Measurements from ENCODE around the gene RNF19B. TPM values are rescaled to one million over a fixed set of nuclear protein-coding genes. Genes with fewer than 3 reads are reported as not detected.
"Not testable (repeated sequence)": the region's sequence is repeated elsewhere in the genome, so short reads cannot be mapped to it uniquely, and the experiment has no call there.

Gene RNF19B
- total RNA-seq, 8 experiments from 2014 or later, result 6.4 to 26.1 (median 22.3) TPM

DNA sequence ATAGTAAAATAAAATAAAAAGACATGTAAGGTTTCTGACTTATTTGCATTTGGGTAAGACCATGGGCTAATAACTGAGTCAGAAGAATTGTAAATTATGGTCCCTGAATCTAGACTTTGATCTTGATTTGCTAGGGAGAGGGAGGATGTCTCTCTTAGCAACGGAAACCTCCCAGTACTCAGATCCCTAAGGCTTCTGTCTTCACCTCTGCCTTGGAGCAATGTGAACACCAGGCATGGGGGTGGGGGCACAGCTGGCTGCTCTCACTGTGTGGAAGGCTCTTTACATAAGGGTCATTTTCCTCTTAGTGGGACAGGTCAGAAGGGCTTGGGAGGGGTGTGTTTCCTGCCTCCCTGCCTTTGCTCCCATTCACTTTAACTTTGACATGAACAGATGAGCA is 46.4 kb downstream of the RNF19B start:
- peak in 6 of 8 experiments; percentile 52 to 93 (median 67) for ATAC-seq (replicated peaks in 6 of 8)
- WGBS, 10 experiments, result 0 to 25% (median 10%) methylated on average over 1 of the region's 1 CpG; no CpG with 5 or more reads in 4 of the 10 experiments
- H3K27ac ChIP-seq, result no peak overlapping the region
- in situ Hi-C loops (cut with MboI; ENCODE audit: low pct_unique_long_range_greater_than_20kb in 2 of 9, low sequenced_read_pairs in 9 of 9, unreplicated experiment in 9 of 9), result no loop called here
- H3K4me1 ChIP-seq (replicated peaks in 1 of 2), result peaks cover 4 to 8% of the 10 kb centered on the region in 2 donors
- H3K4me3 ChIP-seq, result no peak overlapping the region

DNA sequence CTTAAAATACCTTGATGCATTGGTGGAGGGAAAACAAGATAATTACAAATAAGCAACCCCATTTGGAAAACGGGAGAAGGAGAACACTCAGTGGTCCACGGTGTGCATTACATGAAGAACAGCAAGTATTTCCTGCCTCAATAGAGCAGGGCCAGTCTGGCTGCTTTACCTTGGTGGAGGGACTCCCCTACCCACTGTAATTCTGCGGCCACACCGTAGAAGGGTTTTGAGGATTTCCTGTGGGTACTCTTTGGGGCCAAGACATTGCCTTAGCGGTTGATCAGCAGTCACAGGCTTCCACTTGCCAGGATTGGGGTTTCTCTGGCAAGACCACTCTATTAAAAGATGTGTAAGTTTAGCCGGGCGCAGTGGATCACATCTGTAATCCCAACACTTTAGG is 47.1 kb downstream of the RNF19B start:
- in situ Hi-C loops (cut with MboI; ENCODE audit: low pct_unique_long_range_greater_than_20kb in 2 of 9, low sequenced_read_pairs in 9 of 9, unreplicated experiment in 9 of 9), result no loop called here
- Histone ChIP-seq H3K27ac (no peak overlapping the region), H3K4me3 (no peak overlapping the region), H3K4me1 (replicated peaks in 1 of 2) (peaks cover 7 to 13% of the 10 kb centered on the region in 2 donors)
- no peak for ATAC-seq (replicated peaks in 6 of 8)
- 0 to 81% (median 70%) methylated on average over 1 to 7 of the region's 7 CpGs; no CpG with 5 or more reads in 4 of the 10 experiments for WGBS, 10 experiments

DNA sequence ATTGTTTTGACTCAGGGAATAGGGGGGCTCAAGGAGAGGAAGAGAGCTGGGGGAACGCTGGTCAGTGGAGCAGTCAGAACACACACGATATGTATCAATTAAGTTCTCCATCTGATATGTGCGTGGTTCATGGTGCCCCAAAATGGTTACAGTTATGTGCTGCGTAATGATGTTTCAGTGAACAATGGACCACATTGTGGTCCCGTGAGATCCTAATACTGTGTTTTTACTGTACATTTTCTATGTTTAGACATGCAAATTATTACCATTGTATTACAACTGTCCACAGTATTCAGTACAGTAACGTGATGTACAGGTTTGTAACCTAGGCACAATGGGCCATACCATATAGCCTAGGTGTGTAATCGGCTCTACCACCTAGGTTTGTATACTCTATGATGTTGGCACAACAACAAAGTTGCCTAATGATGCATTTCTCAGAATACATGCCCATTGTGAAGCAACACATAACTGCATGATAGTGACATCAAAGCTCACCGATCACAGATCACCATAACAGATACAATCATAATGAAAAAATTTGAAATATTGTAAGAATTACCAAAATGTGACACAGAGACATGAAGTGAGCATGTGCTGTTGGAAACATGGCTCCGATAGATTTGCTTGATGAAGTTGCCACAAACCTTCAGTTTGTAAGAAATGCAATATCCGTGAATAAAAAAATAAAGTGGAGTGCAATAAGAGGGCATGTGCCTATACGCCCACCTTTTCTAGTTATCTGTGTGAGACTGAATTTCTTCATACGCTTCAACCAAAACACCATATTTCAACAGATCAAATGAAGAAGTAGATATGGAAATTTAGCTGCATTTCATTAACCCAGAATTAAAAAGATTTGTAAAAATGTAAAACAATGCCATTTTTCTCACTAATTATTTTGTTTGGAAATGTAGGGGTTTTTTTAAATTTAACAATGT is 48.6 kb downstream of the RNF19B start:
- 73 to 97% (median 91%) methylated on average over 6 to 12 of the region's 12 CpGs for WGBS, 10 experiments
- Histone ChIP-seq H3K4me3 (no peak overlapping the region), H3K27ac (no peak overlapping the region), H3K4me1 (replicated peaks in 1 of 2) (peaks cover 12 to 17% of the 10 kb centered on the region in 2 donors)
- no peak for ATAC-seq (replicated peaks in 6 of 8)
- in situ Hi-C loops (cut with MboI; ENCODE audit: low pct_unique_long_range_greater_than_20kb in 2 of 9, low sequenced_read_pairs in 9 of 9, unreplicated experiment in 9 of 9), result no loop called here

DNA sequence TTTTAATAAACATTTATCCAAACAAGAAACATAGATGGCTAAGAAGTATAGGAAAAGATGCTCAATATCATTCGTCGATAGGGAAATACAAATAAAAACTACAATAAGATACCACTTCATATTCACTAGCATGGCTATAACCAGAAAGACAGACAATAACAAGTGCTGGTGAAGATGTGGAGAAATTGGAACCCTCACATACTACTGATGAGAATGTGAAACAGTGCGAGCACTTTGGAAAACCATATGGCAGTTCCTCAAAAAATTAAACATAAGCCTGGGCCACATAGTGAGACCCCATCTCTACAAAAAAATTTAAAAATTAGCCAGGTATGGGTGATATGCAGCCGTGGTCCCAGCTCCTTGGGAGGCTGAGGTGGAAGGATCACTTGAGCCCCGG is 54.3 kb downstream of the RNF19B start:
- H3K4me3 ChIP-seq, result no peak overlapping the region
- ATAC-seq (replicated peaks in 6 of 8), result no peak
- no peak overlapping the region for H3K27ac ChIP-seq
- WGBS, 10 experiments, result 17 to 100% (median 81%) methylated on average over 2 to 5 of the region's 5 CpGs
- in situ Hi-C loops (cut with MboI; ENCODE audit: low pct_unique_long_range_greater_than_20kb in 2 of 9, low sequenced_read_pairs in 9 of 9, unreplicated experiment in 9 of 9), result no loop called here
- H3K4me1 ChIP-seq (replicated peaks in 1 of 2), result peaks cover 12 to 13% of the 10 kb centered on the region in 2 donors

DNA sequence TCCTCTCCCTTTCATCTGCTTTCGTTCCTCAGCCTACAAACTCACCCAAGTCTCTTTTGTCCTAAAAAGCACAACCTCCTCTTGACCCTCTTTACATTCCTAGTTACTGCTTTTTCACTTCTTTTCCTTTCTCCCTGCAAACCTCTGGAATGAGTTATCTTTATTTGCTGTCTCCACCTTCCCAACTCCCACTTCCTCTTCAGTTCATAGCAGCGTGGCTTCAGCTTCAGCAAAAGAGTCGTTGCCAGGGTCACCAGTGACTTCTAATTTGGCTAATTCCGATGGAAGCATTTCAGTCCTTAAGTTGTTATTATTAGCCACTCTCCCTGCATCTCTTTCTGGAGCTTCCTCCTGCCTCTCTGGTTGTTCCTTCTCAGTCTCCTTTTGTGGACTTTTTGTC is 57.2 kb downstream of the RNF19B start:
- in situ Hi-C loops (cut with MboI; ENCODE audit: low pct_unique_long_range_greater_than_20kb in 2 of 9, low sequenced_read_pairs in 9 of 9, unreplicated experiment in 9 of 9), result no loop called here
- WGBS, 10 experiments, result 7 to 52% (median 20%) methylated on average over 2 to 4 of the region's 4 CpGs; no CpG with 5 or more reads in 1 of the 10 experiments
- H3K4me3 ChIP-seq, result no peak overlapping the region
- peak in 5 of 8 experiments; percentile 66 to 79 (median 71) for ATAC-seq (replicated peaks in 6 of 8)
- H3K27ac ChIP-seq, result no peak overlapping the region
- H3K4me1 ChIP-seq (replicated peaks in 1 of 2), result peaks cover 7 to 8% of the 10 kb centered on the region in 2 donors

DNA sequence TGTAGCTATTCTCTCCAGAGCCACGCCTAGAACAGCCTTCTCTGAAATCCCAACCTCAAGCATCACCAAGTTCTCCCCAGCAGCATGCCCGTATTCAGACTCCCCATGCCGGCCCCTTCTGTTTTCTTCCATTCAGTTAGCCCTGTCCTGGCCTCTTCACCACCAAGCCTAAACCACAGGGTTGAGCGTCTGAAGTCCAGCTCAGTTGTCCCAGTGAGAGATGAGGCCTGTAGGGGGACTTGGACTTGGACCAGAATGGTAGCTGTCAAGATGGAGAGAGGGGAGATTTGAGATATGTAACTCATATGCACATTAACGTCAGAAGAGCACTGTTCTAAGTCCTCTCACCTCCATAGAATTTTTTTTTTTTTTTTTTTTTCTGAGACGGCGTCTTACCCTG is 58.0 kb downstream of the RNF19B start:
- peaks cover 4% of the 10 kb centered on the region in 2 donors for H3K4me1 ChIP-seq (replicated peaks in 1 of 2)
- H3K27ac ChIP-seq, result no peak overlapping the region
- in situ Hi-C loops (cut with MboI; ENCODE audit: low pct_unique_long_range_greater_than_20kb in 2 of 9, low sequenced_read_pairs in 9 of 9, unreplicated experiment in 9 of 9), result no loop called here
- WGBS, 10 experiments, result 50 to 100% (median 83%) methylated on average over 1 to 6 of the region's 7 CpGs
- H3K4me3 ChIP-seq, result no peak overlapping the region
- ATAC-seq (replicated peaks in 6 of 8), result no peak

DNA sequence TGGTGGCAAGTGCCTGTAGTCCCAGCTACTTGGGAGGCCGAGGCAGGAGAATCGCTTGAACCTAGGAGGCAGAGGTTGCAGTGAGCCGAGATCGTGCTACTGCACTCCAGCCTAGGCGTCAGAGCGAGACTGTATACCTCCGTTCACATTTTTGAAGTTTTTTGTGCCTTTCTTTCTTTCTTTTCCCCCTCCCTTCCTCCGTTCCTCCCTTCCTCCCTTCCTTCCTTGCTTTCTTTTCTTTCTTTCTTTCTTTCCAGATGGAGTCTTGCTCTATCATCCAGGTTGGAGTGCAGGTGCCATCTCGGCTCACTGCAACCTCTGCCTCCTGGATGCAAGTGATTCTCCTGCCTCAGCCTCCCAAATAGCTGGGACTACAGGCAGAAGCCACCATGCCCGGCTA is 59.0 kb downstream of the RNF19B start:
- in situ Hi-C loops (cut with MboI; ENCODE audit: low pct_unique_long_range_greater_than_20kb in 2 of 9, low sequenced_read_pairs in 9 of 9, unreplicated experiment in 9 of 9); H3K4me3 ChIP-seq: not testable (repeated sequence)
- whole genome bisulfite sequencing, 10 experiments, result 58 to 95% (median 82%) methylated on average over 2 to 10 of the region's 10 CpGs

DNA sequence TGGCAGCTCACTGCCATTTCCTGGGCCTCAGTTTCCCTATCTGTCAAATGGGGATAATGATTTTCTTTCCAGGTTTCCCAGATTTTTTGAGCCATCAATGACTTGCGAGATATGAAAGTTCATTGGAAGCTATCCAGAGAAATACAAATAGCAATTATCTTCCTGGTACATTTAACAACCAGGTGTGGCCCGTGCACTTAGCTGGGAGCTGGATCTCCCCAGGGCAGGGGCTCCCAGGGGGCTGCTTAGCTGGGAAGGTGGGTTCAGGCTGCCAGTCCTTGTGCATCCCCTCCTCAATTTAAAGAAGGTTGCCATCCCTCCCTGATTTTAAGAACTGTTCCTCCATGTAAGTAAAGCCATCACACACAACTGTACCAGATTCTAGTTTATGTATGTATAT is 59.8 kb downstream of the RNF19B start:
- in situ Hi-C loops (cut with MboI; ENCODE audit: low pct_unique_long_range_greater_than_20kb in 2 of 9, low sequenced_read_pairs in 9 of 9, unreplicated experiment in 9 of 9), result no loop called here
- Histone ChIP-seq H3K4me1 (replicated peaks in 1 of 2) (peaks cover 4% of the 10 kb centered on the region in 2 donors), H3K27ac (no peak overlapping the region), H3K4me3 (no peak overlapping the region)
- WGBS, 10 experiments, result 44 to 100% (median 83%) methylated on average over 1 to 2 of the region's 2 CpGs; no CpG with 5 or more reads in 3 of the 10 experiments
- ATAC-seq (replicated peaks in 6 of 8), result no peak

More for the DNA sequence above, 59.0 kb downstream of the RNF19B start:
- H3K4me1 ChIP-seq (replicated peaks in 1 of 2); H3K27ac ChIP-seq; ATAC-seq (replicated peaks in 6 of 8): not testable (repeated sequence)

DNA sequence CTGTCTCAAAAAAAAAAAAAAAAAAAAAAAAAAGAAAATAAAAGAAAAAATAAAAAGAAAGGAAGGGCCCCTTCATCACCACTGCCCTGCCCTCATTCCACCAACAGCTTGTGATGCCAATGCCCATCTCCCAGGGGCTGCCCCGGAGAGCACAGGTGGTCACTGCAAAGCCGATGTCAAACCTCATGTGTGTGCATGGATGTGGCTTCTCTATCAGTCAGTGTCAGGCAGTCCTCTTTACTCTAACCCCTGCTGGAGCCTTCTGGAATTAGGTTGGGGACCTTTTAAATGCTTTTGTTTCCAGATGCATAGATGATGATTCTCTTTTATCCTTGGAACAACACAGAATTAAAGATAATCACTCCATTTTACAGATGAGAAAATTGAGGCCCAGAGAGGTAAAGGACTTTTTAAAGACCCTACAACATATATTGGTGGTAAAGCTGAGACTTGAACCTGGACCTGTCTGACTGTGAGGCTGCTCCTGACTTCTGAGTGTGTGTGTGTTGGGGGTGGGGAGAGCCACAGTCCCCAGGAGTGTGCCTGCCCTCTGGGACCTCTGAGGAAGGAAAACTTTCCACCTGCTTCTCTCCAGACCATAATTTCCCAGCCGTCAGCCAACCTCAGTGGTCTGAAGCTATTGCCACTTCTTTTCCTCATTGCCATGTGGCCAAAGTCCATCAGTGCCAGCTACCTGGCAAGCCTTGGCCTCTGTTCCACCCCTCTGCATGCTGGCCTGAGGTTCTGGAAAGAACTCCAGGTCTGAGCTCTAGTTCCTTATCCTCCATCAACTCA is 60.4 kb downstream of the RNF19B start:
- WGBS, 10 experiments, result 42 to 100% (median 77%) methylated on average over 1 to 3 of the region's 3 CpGs; no CpG with 5 or more reads in 2 of the 10 experiments
- no peak for ATAC-seq (replicated peaks in 6 of 8)
- in situ Hi-C loops (cut with MboI; ENCODE audit: low pct_unique_long_range_greater_than_20kb in 2 of 9, low sequenced_read_pairs in 9 of 9, unreplicated experiment in 9 of 9), result no loop called here
- Histone ChIP-seq H3K4me1 (replicated peaks in 1 of 2) (peaks cover 4% of the 10 kb centered on the region in 2 donors), H3K4me3 (no peak overlapping the region), H3K27ac (no peak overlapping the region)

DNA sequence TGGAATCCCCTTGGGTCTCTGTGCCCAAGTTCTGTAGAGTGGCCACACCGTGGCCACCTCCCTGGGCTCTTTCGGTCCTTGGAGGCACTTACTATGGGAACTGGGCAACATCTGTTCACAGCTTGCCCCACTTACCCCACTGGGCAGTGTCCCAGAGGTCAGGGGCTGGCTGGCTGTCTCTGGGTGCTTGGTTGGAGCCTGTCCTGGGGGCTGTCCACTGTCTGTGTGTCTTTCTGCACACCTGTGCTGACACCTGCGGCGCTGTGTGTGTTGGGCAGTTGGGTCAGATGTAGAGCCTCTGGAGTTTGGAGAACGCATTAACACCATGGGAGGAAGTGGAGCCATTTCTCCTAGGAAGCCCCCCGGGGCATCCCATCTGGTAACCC is 62.1 kb downstream of the RNF19B start:
- Histone ChIP-seq H3K27ac (no peak overlapping the region), H3K4me1 (replicated peaks in 1 of 2) (peaks cover 4% of the 10 kb centered on the region in 2 donors), H3K4me3 (no peak overlapping the region)
- 66 to 85% (median 78%) methylated on average over 1 to 6 of the region's 6 CpGs; no CpG with 5 or more reads in 5 of the 10 experiments for WGBS, 10 experiments
- in situ Hi-C loops (cut with MboI; ENCODE audit: low pct_unique_long_range_greater_than_20kb in 2 of 9, low sequenced_read_pairs in 9 of 9, unreplicated experiment in 9 of 9), result no loop called here
- ATAC-seq (replicated peaks in 6 of 8), result no peak

DNA sequence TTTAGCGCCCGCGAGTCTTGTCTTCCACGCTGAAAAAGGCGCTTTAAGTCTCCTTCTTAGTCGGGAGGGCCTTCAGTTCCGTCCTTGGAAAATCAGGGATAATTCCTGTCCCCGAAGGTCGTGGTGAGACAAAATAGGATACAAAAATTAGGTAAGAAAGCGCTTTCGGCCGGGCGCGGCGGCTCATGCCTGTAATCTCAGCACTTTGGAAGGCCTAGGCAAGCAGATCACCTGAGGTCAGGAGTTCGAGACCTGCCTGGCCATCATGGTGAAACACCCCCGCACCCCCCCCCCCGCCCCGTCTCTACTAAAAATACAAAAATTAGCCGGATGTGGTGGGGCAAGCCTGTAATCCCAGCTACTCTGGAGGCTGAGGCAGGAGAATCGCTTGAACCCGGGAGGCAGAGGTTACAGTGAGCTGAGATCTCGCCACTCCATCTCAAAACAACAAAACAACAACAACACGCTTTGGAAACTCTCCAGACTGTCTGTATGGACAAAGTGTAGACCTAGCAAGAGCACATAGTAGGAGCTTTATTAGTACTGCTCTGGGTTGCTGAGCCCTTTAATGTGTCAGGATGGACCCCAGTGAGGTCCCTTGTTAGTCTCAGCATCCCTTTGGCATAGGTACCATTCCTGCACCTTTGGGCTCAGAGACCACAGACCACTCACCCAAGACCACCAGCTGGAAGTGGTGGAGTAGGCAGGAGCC is 62.6 kb downstream of the RNF19B start:
- in situ Hi-C loops (cut with MboI; ENCODE audit: low pct_unique_long_range_greater_than_20kb in 2 of 9, low sequenced_read_pairs in 9 of 9, unreplicated experiment in 9 of 9), result no loop called here
- WGBS, 10 experiments, result 12 to 90% (median 44%) methylated on average over 2 to 17 of the region's 24 CpGs; no CpG with 5 or more reads in 3 of the 10 experiments
- peaks cover under 1% of the 10 kb centered on the region in 2 donors for H3K4me1 ChIP-seq (replicated peaks in 1 of 2)
- ATAC-seq (replicated peaks in 6 of 8), result peak in 1 of 8 experiments; percentile 8
- no peak overlapping the region for H3K27ac ChIP-seq
- peak overlapping the region; percentile 37 to 56 (median 42) for H3K4me3 ChIP-seq

DNA sequence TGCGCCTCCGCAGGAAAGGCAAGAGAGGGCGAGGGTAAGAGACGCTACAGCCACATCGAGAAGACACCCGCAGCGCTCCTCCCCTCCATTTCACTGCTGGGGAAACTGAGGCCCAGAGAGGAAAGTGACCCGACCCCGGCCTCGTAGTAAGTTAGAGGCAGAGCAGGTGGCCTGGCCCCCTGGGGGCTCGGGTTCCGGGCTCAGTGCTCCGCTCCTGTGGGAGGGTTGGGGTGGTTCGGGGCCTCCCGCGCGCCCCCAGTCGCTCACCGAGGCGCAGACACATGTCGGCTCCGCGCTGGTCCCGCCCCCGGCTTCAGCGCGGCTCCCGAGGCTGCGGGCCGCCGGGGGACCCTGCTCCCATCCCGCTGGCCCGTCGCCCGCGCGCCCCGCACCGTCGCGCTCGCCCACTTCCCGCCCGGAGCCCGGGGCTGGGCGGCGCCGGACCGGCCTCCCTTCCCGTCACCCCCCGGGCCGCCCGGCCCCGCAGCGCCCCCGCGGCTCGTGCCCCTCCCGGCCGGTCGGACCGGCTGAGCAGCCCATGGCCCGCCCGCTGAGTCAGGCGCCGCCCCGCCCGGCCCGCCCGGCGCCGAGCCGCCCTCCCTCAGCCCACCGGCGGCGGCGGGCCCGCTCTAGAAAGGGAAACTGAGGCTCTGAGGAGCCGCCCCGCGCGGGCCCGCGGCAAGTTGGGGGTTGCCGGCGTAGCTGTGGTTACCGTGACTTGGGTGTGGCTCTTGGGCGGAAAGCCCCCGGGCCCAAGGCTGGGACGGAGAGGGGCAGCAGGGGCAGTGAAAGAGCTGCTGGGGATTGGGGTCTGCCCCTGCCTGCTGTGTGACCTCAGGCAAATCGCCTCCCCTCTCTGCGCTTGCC is 63.4 kb downstream of the RNF19B start, which contains the start of gene TMEM54:
TSS of gene TMEM54 (minus strand) at position 434 of the 867 bp plus-strand sequence. CDS start at position 283, 151 bp downstream.
- Histone ChIP-seq H3K4me1 (replicated peaks in 1 of 2) (no peaks in the 10 kb centered on the region), H3K27ac (no peak within 1 kb of the TSS), H3K4me3 (peak within 1 kb of the TSS; percentile 37 to 56 (median 42))
- 0 to 80% (median 4%) methylated on average over 1 to 9 of the region's 92 CpGs; no CpG with 5 or more reads in 5 of the 10 experiments for whole genome bisulfite sequencing, 10 experiments
- ATAC-seq (replicated peaks in 6 of 8), result peak; percentile 86 to 93 (median 90)
- in situ Hi-C loops (cut with MboI; ENCODE audit: low pct_unique_long_range_greater_than_20kb in 2 of 9, low sequenced_read_pairs in 9 of 9, unreplicated experiment in 9 of 9), result no loop called here
